Measurements from ENCODE around the gene NSDHL. TPM values are rescaled to one million over a fixed set of nuclear protein-coding genes. Genes with fewer than 3 reads are reported as not detected.

The NSDHL gene
- total RNA-seq, 1 donor from 2014 or later, result 15.9 TPM

GRCh38 chrX:152844256-152844655 lies 13.4 kb downstream of the NSDHL start:
- peaks cover 36% of the 10 kb centered on the region for H3K79me2 ChIP-seq (ENCODE audit: low read depth)
- H3K36me3 ChIP-seq, result no peaks in the 10 kb centered on the region
- H3K9me3 ChIP-seq (ENCODE audit: low read depth), result no peaks in the 10 kb centered on the region
- H3K4me3 ChIP-seq, result no peak overlapping the region
- peak; percentile 23 for DNase-seq (ENCODE audit: low spot score)
- TF ChIP-seq CTCF (IDR thresholded peaks at IDR 0.05), result no peak
- TF ChIP-seq EZH2phosphoT487 (IDR thresholded peaks at IDR 0.05), result no peak
- no peaks in the 10 kb centered on the region for H3F3A ChIP-seq (ENCODE audit: low read depth)
- H3K36me3 Mint-ChIP-seq, result peaks cover 14% of the 10 kb centered on the region
- no peak overlapping the region for H3K27ac ChIP-seq
- H3K9me3 Mint-ChIP-seq, result peaks cover 6% of the 10 kb centered on the region
- H2AFZ ChIP-seq (replicated peaks), result no peak overlapping the region
- no peak overlapping the region for H3K27ac Mint-ChIP-seq
- H3K4me2 ChIP-seq, result no peak overlapping the region
- peaks cover 2% of the 10 kb centered on the region for H3K27me3 Mint-ChIP-seq (ENCODE audit: insufficient read depth, low read depth)
- H3K4me1 ChIP-seq, result no peaks in the 10 kb centered on the region
- H3K27me3 ChIP-seq, result no peaks in the 10 kb centered on the region
- no peak overlapping the region for H3K4me3 Mint-ChIP-seq
- H3K9ac ChIP-seq, result no peak overlapping the region
- H3K4me1 Mint-ChIP-seq, result peaks cover 6% of the 10 kb centered on the region
- H4K20me1 ChIP-seq (ENCODE audit: low read depth), result peaks cover 15% of the 10 kb centered on the region

- Histone ChIP-seq H3K36me3 (no peaks in the 10 kb centered on the region), H3K9ac (no peak overlapping the region), H3K27ac (no peak overlapping the region), H3K4me1 (no peaks in the 10 kb centered on the region), H3K4me3 (no peak overlapping the region), H2AFZ (replicated peaks) (no peak overlapping the region), H3K4me2 (no peak overlapping the region), H3F3A (ENCODE audit: low read depth) (no peaks in the 10 kb centered on the region), H3K27me3 (no peaks in the 10 kb centered on the region), H3K9me3 (ENCODE audit: low read depth) (no peaks in the 10 kb centered on the region), H3K79me2 (ENCODE audit: low read depth) (peaks cover 31% of the 10 kb centered on the region), H4K20me1 (ENCODE audit: low read depth) (peaks cover 15% of the 10 kb centered on the region)
- Mint-ChIP-seq H3K36me3 (peaks cover 8% of the 10 kb centered on the region), H3K27ac (no peak overlapping the region), H3K4me1 (peaks cover 6% of the 10 kb centered on the region), H3K9me3 (peaks cover 3% of the 10 kb centered on the region), H3K27me3 (ENCODE audit: insufficient read depth, low read depth) (peaks cover 2% of the 10 kb centered on the region), H3K4me3 (no peak overlapping the region)
- TF ChIP-seq CTCF (IDR thresholded peaks at IDR 0.05) (no peak), EZH2phosphoT487 (IDR thresholded peaks at IDR 0.05) (no peak), EZH2 (IDR thresholded peaks at IDR 0.05) (no peak)
- no peak for DNase-seq (ENCODE audit: low spot score)
Observed at GRCh38 chrX:152845618-152846240, 14.9 kb downstream of the NSDHL start.

- H3K79me2 ChIP-seq (ENCODE audit: low read depth), result peaks cover 18% of the 10 kb centered on the region
- H3K36me3 Mint-ChIP-seq, result peaks cover 12% of the 10 kb centered on the region
- no peaks in the 10 kb centered on the region for H3K27me3 Mint-ChIP-seq (ENCODE audit: insufficient read depth, low read depth)
- H3K4me1 Mint-ChIP-seq, result peaks cover 6% of the 10 kb centered on the region
- no peaks in the 10 kb centered on the region for H3K9me3 ChIP-seq (ENCODE audit: low read depth)
- H3K4me3 ChIP-seq, result no peak overlapping the region
- TF ChIP-seq EZH2phosphoT487 (IDR thresholded peaks at IDR 0.05), result no peak
- TF ChIP-seq EZH2 (IDR thresholded peaks at IDR 0.05), result no peak
- TF ChIP-seq CTCF (IDR thresholded peaks at IDR 0.05), result no peak
- H3K27ac ChIP-seq, result no peak overlapping the region
- no peaks in the 10 kb centered on the region for H3K4me1 ChIP-seq
- H3K9me3 Mint-ChIP-seq, result peaks cover 5% of the 10 kb centered on the region
- peaks cover 15% of the 10 kb centered on the region for H4K20me1 ChIP-seq (ENCODE audit: low read depth)
- no peak for DNase-seq (ENCODE audit: low spot score)
- H3K36me3 ChIP-seq, result no peaks in the 10 kb centered on the region
- no peak overlapping the region for H3K4me2 ChIP-seq
- no peak overlapping the region for H3K4me3 Mint-ChIP-seq
- no peak overlapping the region for H2AFZ ChIP-seq (replicated peaks)
- H3K27ac Mint-ChIP-seq, result no peak overlapping the region
- H3K9ac ChIP-seq, result no peak overlapping the region
- H3F3A ChIP-seq (ENCODE audit: low read depth), result no peaks in the 10 kb centered on the region
- no peaks in the 10 kb centered on the region for H3K27me3 ChIP-seq
Observed at GRCh38 chrX:152847281-152847680, 16.4 kb downstream of the NSDHL start.
